22Rv1 (cell line): ENCODE data around the gene PDIA5.

Source experiments
- CTCF ChIP-seq: fragments of 450-650 bp; IDR thresholded peaks from 2 replicates; pipeline ENCODE4 v1.5.1; 2017; ENCODE audit warnings: mild to moderate bottlenecking
- ZFX ChIP-seq: fragments of 450-650 bp; IDR thresholded peaks from 2 replicates; pipeline ENCODE4 v1.6.1; 2017; ENCODE audit warnings: antibody characterized with exemption, borderline replicate concordance

GRCh38 chr3:123034120-123034519 lies 32.7 kb upstream of the PDIA5 start:
- TF ChIP-seq CTCF = no peak
- TF ChIP-seq ZFX = no peak
